GM19193 (cell line): ENCODE data around the gene PRKG1.

ENCODE experiments used
- POLR2A ChIP-seq: IDR thresholded peaks from 4 replicates; pipeline ENCODE4 v1.6.1; 2011; ENCODE audit not compliant: insufficient read depth, insufficient read length; ENCODE audit errors: extremely low read depth

The PRKG1 gene

GRCh38 chr10:51903675-51904074 lies 829.4 kb downstream of the PRKG1 start:
- TF ChIP-seq POLR2A = no peak

- no peak for TF ChIP-seq POLR2A
These were observed 830.7 kb downstream of the PRKG1 start for GRCh38 chr10:51905032-51905431.

- TF ChIP-seq POLR2A = no peak
These were observed 833.1 kb downstream of the PRKG1 start for GRCh38 chr10:51907361-51907760.

- TF ChIP-seq POLR2A = no peak
These were observed 835.9 kb downstream of the PRKG1 start for GRCh38 chr10:51910189-51910588.

- no peak for TF ChIP-seq POLR2A
These were observed 836.3 kb downstream of the PRKG1 start for GRCh38 chr10:51910596-51910995.

- no peak for TF ChIP-seq POLR2A
These were observed 837.4 kb downstream of the PRKG1 start for GRCh38 chr10:51911723-51912122.

- TF ChIP-seq POLR2A = no peak
These were observed 840.8 kb downstream of the PRKG1 start for GRCh38 chr10:51915031-51915542.

- TF ChIP-seq POLR2A = no peak
These were observed 844.2 kb downstream of the PRKG1 start for GRCh38 chr10:51918440-51918839.

- TF ChIP-seq POLR2A = no peak
These were observed 844.6 kb downstream of the PRKG1 start for GRCh38 chr10:51918884-51919325.

GRCh38 chr10:51920672-51921071 lies 846.4 kb downstream of the PRKG1 start:
- TF ChIP-seq POLR2A = no peak

GRCh38 chr10:51924359-51924758 lies 850.1 kb downstream of the PRKG1 start:
- TF ChIP-seq POLR2A = no peak

GRCh38 chr10:51926337-51926736 lies 852.0 kb downstream of the PRKG1 start:
- TF ChIP-seq POLR2A = no peak

GRCh38 chr10:51928162-51928561 lies 853.9 kb downstream of the PRKG1 start:
- no peak for TF ChIP-seq POLR2A

- no peak for TF ChIP-seq POLR2A
These were observed 858.2 kb downstream of the PRKG1 start for GRCh38 chr10:51932530-51932929.

- TF ChIP-seq POLR2A = no peak
These were observed 860.1 kb downstream of the PRKG1 start for GRCh38 chr10:51934373-51934772.

- no peak for TF ChIP-seq POLR2A
These were observed 861.1 kb downstream of the PRKG1 start for GRCh38 chr10:51935341-51935740.
